K562 (cell line): ENCODE data around the gene ACER3. TPM values are rescaled to one million over a fixed set of nuclear protein-coding genes. Genes with fewer than 3 reads are reported as not detected.

ENCODE experiments used
- ATF1 ChIP-seq, 2 experiments: fragments of 450-650 bp in 1 of 2; IDR thresholded peaks; 2 replicates each; pipeline ENCODE4 v1.6.1; 2016; ENCODE audit warnings: missing compliant biosample characterization in 1 of 2, missing genetic modification characterization in 1 of 2
- HDAC6 ChIP-seq: IDR thresholded peaks from 2 replicates; pipeline ENCODE4 v1.6.1; 2012; ENCODE audit warnings: low read depth, mild to moderate bottlenecking, control low read depth, inconsistent platforms, low read length, moderate library complexity
- HNRNPL ChIP-seq: fragments of 200-400 bp; formaldehyde crosslinking; IDR thresholded peaks from 2 replicates; pipeline ENCODE4 v1.6.1; 2017; ENCODE audit warnings: low read depth, mild to moderate bottlenecking, low read length
- JUND ChIP-seq, 2 experiments: IDR thresholded peaks; 2 replicates in 1 of 2; 3 replicates in 1 of 2; pipeline ENCODE4 v1.6.1; 2011; ENCODE audit warnings: borderline replicate concordance in 2 of 2, low read depth in 2 of 2, low read length in 2 of 2, improper control_type of control experiment in 1 of 2, missing biosample characterization in 1 of 2, missing genetic modification characterization in 1 of 2, missing genetic modification reagents in 1 of 2
- KLF1 ChIP-seq: fragments of 450-650 bp; IDR thresholded peaks from 2 replicates; pipeline ENCODE4 v1.6.1; 2016; ENCODE audit warnings: missing genetic modification characterization, missing compliant biosample characterization
- RBM25 ChIP-seq: fragments of 200-400 bp; formaldehyde crosslinking; IDR thresholded peaks from 2 replicates; pipeline ENCODE4 v1.6.1; 2018; ENCODE audit warnings: low read length, low read depth, moderate library complexity; ENCODE audit not compliant: severe bottlenecking
- SMARCB1 ChIP-seq: IDR thresholded peaks from 2 replicates; pipeline ENCODE4 v1.6.1; 2011; ENCODE audit warnings: improper control_type of control experiment, low read depth; ENCODE audit not compliant: insufficient read length
- SRSF3 ChIP-seq: fragments of 200-400 bp; formaldehyde crosslinking; IDR thresholded peaks from 2 replicates; pipeline ENCODE4 v1.6.1; 2016; ENCODE audit warnings: mild to moderate bottlenecking, low read length, moderate library complexity; ENCODE audit not compliant: insufficient read depth
- TSC22D4 ChIP-seq: fragments of 450-650 bp; IDR thresholded peaks from 2 replicates; pipeline ENCODE4 v1.6.1; 2016; ENCODE audit warnings: missing genetic modification characterization, missing biosample characterization, control low read depth
- ZNF282 ChIP-seq: sonication (generic); formaldehyde crosslinking; IDR thresholded peaks from 2 replicates; pipeline ENCODE4 v1.8.1; 2023; ENCODE audit warnings: missing genetic modification reagents
- ZNF785 ChIP-seq: fragments of 250-450 bp; sonication (Bioruptor Pico); IDR thresholded peaks from 2 replicates; pipeline ENCODE4 v1.4.0; 2020; ENCODE audit warnings: mild to moderate bottlenecking
- polyA plus RNA-seq, 8 experiments: library from polyadenylated mRNA; depleted of rRNA in 4 of 8; stranded (reverse) in 5 of 8; unstranded in 3 of 8; fragments of >200 nt; fragmentation: Nextera tagmentation in 2 of 8; fragmentation: Illumina TruSeq in 1 of 8; extraction: Ambion mirVana in 2 of 8; extraction: Trizol in 1 of 8; gene quantifications; 2 replicates each; pipeline versions ENCODE4 v1.2.1 to v1.2.3, GENCODE V29; 2011 to 2014; ENCODE audit warnings: inconsistent platforms in 1 of 8, missing spikeins in 1 of 8
- total RNA-seq, 7 experiments: library from RNA; depleted of rRNA in 6 of 7; stranded (reverse); fragments of >200 nt in 6 of 7; fragmentation: Illumina TruSeq in 2 of 7; extraction: Trizol in 2 of 7; gene quantifications; 2 replicates each; pipeline versions ENCODE4 v1.2.1 to v1.2.3, GENCODE V29; 2011 to 2021; ENCODE audit warnings: low replicate concordance in 1 of 7
- TF ChIP-seq, protein P1 (sequence below), 2 experiments: fragments of 450-650 bp; IDR thresholded peaks; 2 replicates each; pipeline ENCODE4 v1.6.1; 2016
- TF ChIP-seq, protein P2 (sequence below): sonication (generic); IDR thresholded peaks from 2 replicates; pipeline ENCODE4 v1.6.1; 2016
- TF ChIP-seq, protein P3 (sequence below): fragments of 450-650 bp; formaldehyde crosslinking; IDR thresholded peaks from 2 replicates; pipeline ENCODE4 v1.4.0; 2020; ENCODE audit warnings: mild to moderate bottlenecking, mixed read lengths
- TF ChIP-seq, protein P4 (sequence below): sonication (generic); formaldehyde crosslinking; IDR thresholded peaks from 2 replicates; pipeline ENCODE4 v1.8.1; 2022; ENCODE audit warnings: missing genetic modification reagents
- TF ChIP-seq, protein P5 (sequence below): fragments of 200-800 bp; sonication (Bioruptor generic); IDR thresholded peaks from 2 replicates; pipeline ENCODE4 v1.6.1; 2017; ENCODE audit warnings: missing genetic modification characterization, missing compliant biosample characterization

ACER3 gene
- total and polyA plus RNA-seq, 9 of the 15 experiments (the other 6 are each of a cell fraction or from before 2014, with no cell fraction given), result 2.0 to 23.8 (median 9.5) TPM

DNA sequence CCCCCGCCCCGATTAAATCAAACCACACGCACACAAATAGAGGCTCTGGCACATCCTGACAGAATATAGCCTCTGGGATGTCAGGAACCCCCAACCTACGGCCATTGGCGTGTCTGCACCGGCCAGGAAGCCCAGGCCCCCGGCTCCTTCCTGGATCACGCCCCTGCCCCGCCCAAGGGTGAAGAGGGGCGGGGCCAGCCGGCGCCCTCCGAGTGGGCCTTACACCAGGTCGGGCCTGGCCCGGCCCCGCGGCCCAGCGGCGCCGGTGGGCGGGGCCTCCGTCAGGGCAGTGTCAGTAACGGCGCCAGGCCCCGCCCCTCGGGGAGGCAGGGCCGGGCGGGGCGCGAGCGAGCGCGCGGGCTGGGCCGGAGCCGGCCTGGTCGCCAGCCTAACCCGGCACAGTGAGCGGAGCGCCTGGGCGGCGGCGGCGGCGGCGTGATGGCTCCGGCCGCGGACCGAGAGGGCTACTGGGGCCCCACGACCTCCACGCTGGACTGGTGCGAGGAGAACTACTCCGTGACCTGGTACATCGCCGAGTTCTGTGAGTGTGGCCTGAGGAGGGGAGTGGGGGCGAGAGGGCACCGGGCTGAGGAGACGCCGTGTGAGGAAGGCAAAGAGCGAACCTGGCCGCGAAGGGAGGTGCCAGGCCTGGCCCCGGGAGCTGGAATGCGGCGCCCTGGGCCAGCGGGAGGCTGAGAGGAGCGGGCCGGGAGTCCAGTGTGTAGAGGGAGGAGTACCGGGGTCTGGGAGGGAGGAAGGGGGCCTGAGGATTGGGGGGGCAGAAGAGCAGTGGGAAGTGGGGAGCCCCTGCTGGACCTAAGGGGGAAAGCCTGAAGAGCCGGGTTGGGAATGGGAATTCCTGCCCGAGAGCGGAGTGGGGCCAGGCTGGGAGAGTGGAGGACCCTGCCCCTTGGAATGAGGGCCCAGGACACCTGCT, at the start of gene ACER3 (continued):
- TF ChIP-seq, protein P1, sequence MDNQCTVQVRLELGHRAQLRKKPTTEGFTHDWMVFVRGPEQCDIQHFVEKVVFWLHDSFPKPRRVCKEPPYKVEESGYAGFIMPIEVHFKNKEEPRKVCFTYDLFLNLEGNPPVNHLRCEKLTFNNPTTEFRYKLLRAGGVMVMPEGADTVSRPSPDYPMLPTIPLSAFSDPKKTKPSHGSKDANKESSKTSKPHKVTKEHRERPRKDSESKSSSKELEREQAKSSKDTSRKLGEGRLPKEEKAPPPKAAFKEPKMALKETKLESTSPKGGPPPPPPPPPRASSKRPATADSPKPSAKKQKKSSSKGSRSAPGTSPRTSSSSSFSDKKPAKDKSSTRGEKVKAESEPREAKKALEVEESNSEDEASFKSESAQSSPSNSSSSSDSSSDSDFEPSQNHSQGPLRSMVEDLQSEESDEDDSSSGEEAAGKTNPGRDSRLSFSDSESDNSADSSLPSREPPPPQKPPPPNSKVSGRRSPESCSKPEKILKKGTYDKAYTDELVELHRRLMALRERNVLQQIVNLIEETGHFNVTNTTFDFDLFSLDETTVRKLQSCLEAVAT (IDR thresholded peaks at IDR 0.05), result peak; percentile 49 to 56; a peak in 3 of 4 replicates
- TF ChIP-seq, protein P2, sequence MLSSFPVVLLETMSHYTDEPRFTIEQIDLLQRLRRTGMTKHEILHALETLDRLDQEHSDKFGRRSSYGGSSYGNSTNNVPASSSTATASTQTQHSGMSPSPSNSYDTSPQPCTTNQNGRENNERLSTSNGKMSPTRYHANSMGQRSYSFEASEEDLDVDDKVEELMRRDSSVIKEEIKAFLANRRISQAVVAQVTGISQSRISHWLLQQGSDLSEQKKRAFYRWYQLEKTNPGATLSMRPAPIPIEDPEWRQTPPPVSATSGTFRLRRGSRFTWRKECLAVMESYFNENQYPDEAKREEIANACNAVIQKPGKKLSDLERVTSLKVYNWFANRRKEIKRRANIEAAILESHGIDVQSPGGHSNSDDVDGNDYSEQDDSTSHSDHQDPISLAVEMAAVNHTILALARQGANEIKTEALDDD, result no peak
- TF ChIP-seq ATF1 (CRISPR knock-in tag; IDR thresholded peaks at IDR 0.05), result no peak
- TF ChIP-seq ATF1 (tag; IDR thresholded peaks at IDR 0.05), result 0 out of 2 replicates have a peak, but pooled peaks have one; percentile 14
- TF ChIP-seq, protein P3, sequence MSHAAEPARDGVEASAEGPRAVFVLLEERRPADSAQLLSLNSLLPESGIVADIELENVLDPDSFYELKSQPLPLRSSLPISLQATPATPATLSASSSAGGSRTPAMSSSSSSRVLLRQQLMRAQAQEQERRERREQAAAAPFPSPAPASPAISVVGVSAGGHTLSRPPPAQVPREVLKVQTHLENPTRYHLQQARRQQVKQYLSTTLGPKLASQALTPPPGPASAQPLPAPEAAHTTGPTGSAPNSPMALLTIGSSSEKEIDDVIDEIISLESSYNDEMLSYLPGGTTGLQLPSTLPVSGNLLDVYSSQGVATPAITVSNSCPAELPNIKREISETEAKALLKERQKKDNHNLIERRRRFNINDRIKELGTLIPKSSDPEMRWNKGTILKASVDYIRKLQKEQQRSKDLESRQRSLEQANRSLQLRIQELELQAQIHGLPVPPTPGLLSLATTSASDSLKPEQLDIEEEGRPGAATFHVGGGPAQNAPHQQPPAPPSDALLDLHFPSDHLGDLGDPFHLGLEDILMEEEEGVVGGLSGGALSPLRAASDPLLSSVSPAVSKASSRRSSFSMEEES (CRISPR knock-in tag), result no peak
- TF ChIP-seq ZNF282 (CRISPR knock-in tag), result no peak
- no peak for TF ChIP-seq ZNF785 (CRISPR knock-in tag)
- TF ChIP-seq TSC22D4 (tag), result no peak
- TF ChIP-seq HDAC6, result no peak
- no peak for TF ChIP-seq RBM25
- TF ChIP-seq, protein P4, sequence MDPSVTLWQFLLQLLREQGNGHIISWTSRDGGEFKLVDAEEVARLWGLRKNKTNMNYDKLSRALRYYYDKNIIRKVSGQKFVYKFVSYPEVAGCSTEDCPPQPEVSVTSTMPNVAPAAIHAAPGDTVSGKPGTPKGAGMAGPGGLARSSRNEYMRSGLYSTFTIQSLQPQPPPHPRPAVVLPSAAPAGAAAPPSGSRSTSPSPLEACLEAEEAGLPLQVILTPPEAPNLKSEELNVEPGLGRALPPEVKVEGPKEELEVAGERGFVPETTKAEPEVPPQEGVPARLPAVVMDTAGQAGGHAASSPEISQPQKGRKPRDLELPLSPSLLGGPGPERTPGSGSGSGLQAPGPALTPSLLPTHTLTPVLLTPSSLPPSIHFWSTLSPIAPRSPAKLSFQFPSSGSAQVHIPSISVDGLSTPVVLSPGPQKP (CRISPR knock-in tag), result no peak
- TF ChIP-seq KLF1 (tag), result peak; percentile 70
- TF ChIP-seq SRSF3, result no peak
- TF ChIP-seq SMARCB1, result no peak
- TF ChIP-seq HNRNPL, result no peak
- TF ChIP-seq, protein P5, sequence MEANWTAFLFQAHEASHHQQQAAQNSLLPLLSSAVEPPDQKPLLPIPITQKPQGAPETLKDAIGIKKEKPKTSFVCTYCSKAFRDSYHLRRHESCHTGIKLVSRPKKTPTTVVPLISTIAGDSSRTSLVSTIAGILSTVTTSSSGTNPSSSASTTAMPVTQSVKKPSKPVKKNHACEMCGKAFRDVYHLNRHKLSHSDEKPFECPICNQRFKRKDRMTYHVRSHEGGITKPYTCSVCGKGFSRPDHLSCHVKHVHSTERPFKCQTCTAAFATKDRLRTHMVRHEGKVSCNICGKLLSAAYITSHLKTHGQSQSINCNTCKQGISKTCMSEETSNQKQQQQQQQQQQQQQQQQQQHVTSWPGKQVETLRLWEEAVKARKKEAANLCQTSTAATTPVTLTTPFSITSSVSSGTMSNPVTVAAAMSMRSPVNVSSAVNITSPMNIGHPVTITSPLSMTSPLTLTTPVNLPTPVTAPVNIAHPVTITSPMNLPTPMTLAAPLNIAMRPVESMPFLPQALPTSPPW (CRISPR knock-in tag), result peak; percentile 80
- no peak for TF ChIP-seq JUND (IDR thresholded peaks at IDR 0.05; ENCODE audit: borderline replicate concordance, low read depth, low read length)
- no peak for TF ChIP-seq JUND (tag; IDR thresholded peaks at IDR 0.05; ENCODE audit: borderline replicate concordance, low read depth, low read length)
